Ovary (tissue), 9 donors: ENCODE data around the gene PROSER3. TPM values are rescaled to one million over a fixed set of nuclear protein-coding genes. Genes with fewer than 3 reads are reported as not detected.

Source experiments
- DNase-seq, 5 donors: peaks; one replicate each; pipeline ENCODE4 v3.0.0-alpha.2; 2019 to 2020
- H3K27ac ChIP-seq, 2 donors: fragments of 200-600 bp; one replicate each; pipeline versions ENCODE4 v1.5.1 to v1.8.0; 2019 to 2022
- H3K27me3 ChIP-seq: fragments of 200-600 bp; one replicate; pipeline ENCODE4 v1.8.0; 2022
- H3K36me3 ChIP-seq: fragments of 200-600 bp; sonication (generic); one replicate; pipeline ENCODE4 v1.5.1; 2019
- H3K4me1 ChIP-seq: one replicate; pipeline ENCODE4 v1.8.1; 2013; ENCODE audit warnings: mild to moderate bottlenecking, moderate library complexity; ENCODE audit not compliant: insufficient read depth
- H3K4me3 ChIP-seq: fragments of 200-600 bp; sonication (generic); one replicate; pipeline ENCODE4 v1.5.1; 2017
- H3K9me3 ChIP-seq, 2 donors: fragments of 200-600 bp in 1 of 2; sonication (generic) in 1 of 2; one replicate each; pipeline versions ENCODE4 v1.5.1 to v1.8.1; 2013 to 2019; ENCODE audit warnings: mild to moderate bottlenecking in 1 of 2, moderate library complexity in 1 of 2
- CTCF ChIP-seq, 3 donors: fragments of 450-650 bp in 2 of 3; fragments of 200-600 bp in 1 of 3; IDR thresholded peaks; one replicate each; pipeline versions ENCODE4 v1.5.1 to v1.8.0; 2016 to 2022; ENCODE audit warnings: antibody characterized with exemption in 3 of 3, mild to moderate bottlenecking in 1 of 3
- EP300 ChIP-seq: sonication (generic); formaldehyde crosslinking; IDR thresholded peaks from one replicate; pipeline ENCODE4 v1.6.1; 2017; ENCODE audit warnings: antibody characterized with exemption
- POLR2A ChIP-seq: fragments of 450-650 bp; IDR thresholded peaks from one replicate; pipeline ENCODE4 v1.6.1; 2017; ENCODE audit warnings: antibody characterized with exemption, mild to moderate bottlenecking, moderate library complexity
- WGBS, 3 donors: extraction: QIAGEN DNeasy Blood & Tissue Kit in 1 of 3; methylation state at CpG; one replicate each; pipeline versions ENCODE4 v1.1.5 to v1.1.7; 2013 to 2017; 5-methylcytosine and 5-hydroxymethylcytosine counted together
- intact Hi-C, 4 donors: fragments of 100-400 bp; cut with DNase I; formaldehyde crosslinking; loops; one replicate each; pipeline versions ENCODE4 v1.11.0 to v1.15.1; 2022 to 2023
- polyA plus RNA-seq, 2 donors: library from polyadenylated mRNA; stranded (reverse); fragments of 200-250 nt in 1 of 2; fragments of 350-450 nt in 1 of 2; fragmentation: Illumina TruSeq in 1 of 2; extraction: RNeasy Lipid Tissue Mini Kit (QIAGEN cat#74804) in 1 of 2; gene quantifications; one replicate each; pipeline ENCODE4 v1.2.3, GENCODE V29; 2013 to 2014
- total RNA-seq, 7 donors: library from RNA; depleted of rRNA in 2 of 7; stranded (reverse); fragments of >200 nt in 2 of 7; fragmentation: NEBNext Ultra II Directional in 3 of 7; extraction: Animal tissue kit (Norgen Biotek cat#: 25700) in 3 of 7; gene quantifications; one replicate each; pipeline versions ENCODE4 v1.1.0 to v1.2.4, GENCODE V29; 2016 to 2023
- donor health status: DM: no; HTN: no; CAD: no; lungs with moderate emphysema.
- donor health status: DM: no; HTN: no; CAD: no.
- donor health status: Bipolar disorder and iron deficiency.
- donor health status: DM: yes; HTN: yes; CAD: no.
- donor health status: DM: no; HTN: no; CAD: no.
- donor health status: DM: yes; HTN: yes; CAD: no.

The PROSER3 gene
- total and polyA plus RNA-seq, 9 donors, result 3.3 to 59.0 (median 24.4) TPM

DNA sequence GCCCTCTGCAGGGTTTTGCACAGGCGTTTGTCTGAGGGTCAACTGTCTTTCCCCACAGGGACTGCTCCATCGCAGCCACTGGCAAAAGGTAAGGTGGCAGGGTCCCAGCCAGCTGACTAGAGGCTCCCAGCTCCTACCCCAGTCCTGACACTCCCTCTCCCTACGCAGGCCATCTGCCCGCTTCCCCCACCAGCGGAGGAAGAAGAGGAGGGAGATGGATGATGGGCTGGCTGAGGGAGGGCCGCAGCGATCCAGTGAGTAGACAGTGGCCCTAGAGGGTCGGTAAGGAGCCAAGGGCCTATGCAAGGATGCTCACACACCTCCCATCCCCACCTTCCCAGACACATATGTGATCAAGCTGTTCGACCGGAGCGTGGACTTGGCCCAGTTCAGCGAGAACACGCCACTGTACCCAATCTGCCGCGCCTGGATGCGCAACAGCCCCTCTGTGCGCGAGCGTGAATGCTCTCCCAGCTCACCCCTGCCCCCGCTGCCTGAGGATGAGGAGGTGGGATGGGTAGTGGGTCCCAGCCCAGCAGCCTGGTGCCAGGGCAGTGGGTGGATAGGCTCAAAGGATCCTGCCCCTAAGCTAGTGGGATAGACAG, 5.1 kb upstream of the PROSER3 start:
- no peaks in the 10 kb centered on the region for H3K27me3 ChIP-seq
- WGBS, 3 donors, result 90 to 93% (median 92%) methylated on average over 20 of the region's 20 CpGs
- H3K9me3 ChIP-seq, result no peaks in the 10 kb centered on the region
- intact Hi-C loops, result no loop called here
- H3K27ac ChIP-seq, result no peak overlapping the region
- H3K36me3 ChIP-seq, result no peaks in the 10 kb centered on the region
- DNase-seq, result peak in 2 of 5 donors; percentile 44 to 59
- no peak for TF ChIP-seq EP300
- H3K4me3 ChIP-seq, result no peak overlapping the region
- H3K4me1 ChIP-seq, result peaks cover 13% of the 10 kb centered on the region

DNA sequence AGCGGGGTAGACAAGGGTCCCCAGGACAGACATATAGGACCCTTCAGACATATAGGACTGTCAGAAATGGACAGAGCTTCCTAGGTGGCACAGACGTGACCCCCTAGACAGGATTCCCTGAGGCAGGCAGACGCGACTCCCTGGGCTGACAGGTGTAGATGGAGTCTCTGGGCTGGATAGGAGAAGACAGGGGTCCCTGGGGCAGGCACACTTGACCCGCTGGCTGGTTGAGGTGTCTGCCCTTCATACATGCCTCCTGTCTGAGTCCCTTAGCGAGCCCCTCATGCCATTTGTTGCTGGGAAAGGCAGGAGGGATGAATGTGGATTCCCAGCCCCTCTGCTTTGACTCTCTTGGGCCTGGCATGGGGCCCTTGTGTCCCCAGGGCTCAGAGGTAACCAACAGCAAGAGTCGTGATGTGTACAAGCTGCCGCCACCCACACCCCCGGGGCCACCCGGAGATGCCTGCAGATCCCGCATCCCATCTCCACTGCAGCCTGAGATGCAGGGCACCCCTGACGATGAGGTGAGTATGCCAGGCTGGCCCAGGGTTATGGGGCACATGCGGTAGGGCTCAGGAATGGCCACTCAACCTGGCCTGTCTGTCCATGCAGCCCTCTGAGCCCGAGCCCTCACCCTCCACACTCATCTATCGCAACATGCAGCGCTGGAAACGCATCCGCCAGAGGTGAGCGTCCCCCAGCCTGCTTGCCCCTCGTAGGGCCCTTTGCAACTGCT, 4.2 kb upstream of the PROSER3 start:
- intact Hi-C loops, result no loop called here
- Histone ChIP-seq H3K27ac (peak overlapping the region; percentile 21 to 97), H3K36me3 (no peaks in the 10 kb centered on the region), H3K27me3 (no peaks in the 10 kb centered on the region), H3K4me3 (no peak overlapping the region), H3K9me3 (no peaks in the 10 kb centered on the region), H3K4me1 (peaks cover 11% of the 10 kb centered on the region)
- WGBS, 3 donors, result 89 to 93% (median 90%) methylated on average over 16 to 20 of the region's 20 CpGs
- TF ChIP-seq CTCF (IDR thresholded peaks at IDR 0.05), result no peak
- no peak for TF ChIP-seq POLR2A
- TF ChIP-seq EP300, result no peak
- DNase-seq, result peak in 4 of 5 donors; percentile 46 to 56 (median 54)

DNA sequence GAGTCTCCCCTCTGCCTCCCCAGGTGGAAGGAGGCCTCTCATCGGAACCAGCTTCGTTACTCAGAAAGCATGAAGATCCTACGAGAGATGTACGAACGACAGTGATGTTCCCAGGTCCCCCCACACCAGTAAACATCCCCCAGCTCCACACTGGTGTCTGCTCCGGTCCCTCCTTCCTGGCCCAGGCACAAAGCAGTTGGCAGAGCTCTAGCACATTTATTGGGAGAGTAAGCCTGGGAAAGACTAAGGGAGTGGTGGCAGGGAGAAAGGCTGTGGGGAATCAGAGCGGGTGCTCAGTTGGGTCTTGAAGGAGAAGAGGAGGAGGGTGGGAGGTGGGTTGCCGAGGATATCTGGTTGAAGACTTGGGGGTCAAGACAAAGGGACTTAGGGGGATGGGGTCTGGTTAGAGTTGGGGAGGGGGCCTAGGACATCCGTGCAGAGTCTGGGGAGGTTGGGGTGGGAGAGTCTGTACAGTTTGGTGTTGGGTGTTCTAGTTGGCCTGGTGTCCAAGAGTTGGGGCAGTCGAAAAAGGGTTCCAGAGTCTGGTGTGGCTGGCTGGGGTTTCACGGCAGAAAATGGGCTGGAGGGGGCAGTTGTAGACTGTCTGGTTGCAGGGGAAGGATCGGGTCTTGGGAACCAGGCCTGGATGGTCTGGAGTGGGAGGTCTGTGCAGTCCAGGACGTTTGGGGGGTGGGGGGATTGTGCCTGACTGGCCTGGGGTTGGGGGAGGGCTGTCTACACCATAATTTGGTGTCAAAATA, 3.4 kb upstream of the PROSER3 start:
- no peaks in the 10 kb centered on the region for H3K9me3 ChIP-seq
- no peaks in the 10 kb centered on the region for H3K27me3 ChIP-seq
- H3K4me1 ChIP-seq, result peaks cover 12% of the 10 kb centered on the region
- no peak for TF ChIP-seq POLR2A
- no peak for TF ChIP-seq EP300
- TF ChIP-seq CTCF (IDR thresholded peaks at IDR 0.05), result no peak
- intact Hi-C loops, result no loop called here
- DNase-seq, result peak in 4 of 5 donors; percentile 46 to 58 (median 58)
- H3K4me3 ChIP-seq, result no peak overlapping the region
- WGBS, 3 donors, result 69 to 73% (median 70%) methylated on average over 13 of the region's 13 CpGs
- H3K27ac ChIP-seq, result peak overlapping the region; percentile 90 to 97
- no peaks in the 10 kb centered on the region for H3K36me3 ChIP-seq

DNA sequence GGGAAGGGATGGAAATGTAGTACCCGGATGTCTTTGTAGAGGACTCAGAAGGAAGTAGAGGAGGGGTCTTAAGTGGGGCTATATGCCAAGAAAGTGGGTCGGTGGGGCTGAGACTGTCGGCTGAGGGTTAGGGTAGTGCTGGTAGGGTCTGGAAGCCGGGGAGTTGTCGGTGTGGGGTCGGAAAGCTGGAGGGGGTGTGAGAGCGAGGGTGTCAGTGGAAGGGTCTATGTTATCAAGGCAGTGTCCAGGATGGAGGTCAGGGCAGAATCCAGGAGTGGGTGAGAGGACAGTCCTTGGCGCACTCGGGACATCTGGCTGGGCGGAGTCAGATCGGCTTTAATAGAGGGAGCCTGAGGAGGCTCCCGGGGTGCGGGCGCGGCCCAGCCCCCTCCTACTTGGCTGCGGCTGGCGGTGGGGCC, 2.8 kb upstream of the PROSER3 start:
- no peaks in the 10 kb centered on the region for H3K9me3 ChIP-seq
- TF ChIP-seq POLR2A (no peak), CTCF (IDR thresholded peaks at IDR 0.05) (no peak), EP300 (no peak)
- intact Hi-C loops, result no loop called here
- DNase-seq, result no peak
- H3K4me1 ChIP-seq, result peaks cover 12% of the 10 kb centered on the region
- H3K4me3 ChIP-seq, result peak overlapping the region; percentile 37
- 15 to 26% (median 18%) methylated on average over 13 to 17 of the region's 17 CpGs for WGBS, 3 donors
- no peaks in the 10 kb centered on the region for H3K27me3 ChIP-seq
- peak overlapping the region; percentile 90 to 97 for H3K27ac ChIP-seq
- no peaks in the 10 kb centered on the region for H3K36me3 ChIP-seq
